IMR-90 (cell line): ENCODE data around the gene IGF1. TPM values are rescaled to one million over a fixed set of nuclear protein-coding genes. Genes with fewer than 3 reads are reported as not detected.

Source experiments
- ATAC-seq: fragments of 200-7000 bp; cut with Tn5 transposase; 2 replicates; pipeline ENCODE4 v1.9.1; 2020; ENCODE audit warnings: low read depth, mild to moderate bottlenecking, moderate library complexity
- BruUV-seq: library from RNA; stranded (reverse); fragments of 400-500 nt; replicated peaks from 2 replicates; lab custom pipeline; 2021; lab: Mats Ljungman, UMichigan
- CTCF ChIA-PET: fragments of 300-600 bp; formaldehyde crosslinking; extraction: SDS; loops from one replicate; lab custom pipeline; 2021; ENCODE audit warnings: antibody characterized with exemption; lab: Yijun Ruan, JAX
- POLR2A ChIA-PET: fragments of 300-600 bp; sonication (Branson Sonifier 250); formaldehyde crosslinking; loops from one replicate; lab custom pipeline; 2022; ENCODE audit warnings: antibody characterized with exemption; ENCODE audit not compliant: unreplicated experiment; lab: Charles Lee
- DNase-seq: peaks from one replicate; pipeline ENCODE4 v3.0.0; 2013
- H2AFZ ChIP-seq: replicated peaks from 2 replicates; pipeline ENCODE3; 2013; ENCODE audit warnings: low read length, mild to moderate bottlenecking; ENCODE audit not compliant: poor library complexity
- H2AK5ac ChIP-seq: 2 replicates; pipeline ENCODE4 v1.6.1; 2013; ENCODE audit warnings: low read depth, low read length, inconsistent platforms
- H2AK9ac ChIP-seq: replicated peaks from 2 replicates; pipeline ENCODE3; 2013; ENCODE audit warnings: mild to moderate bottlenecking, low read depth, low read length, moderate library complexity; ENCODE audit not compliant: poor library complexity
- H2BK120ac ChIP-seq: 2 replicates; pipeline ENCODE4 v1.6.1; 2013; ENCODE audit warnings: low read depth, low read length, inconsistent platforms
- H2BK15ac ChIP-seq: 3 replicates; pipeline ENCODE4 v1.6.1; 2013; ENCODE audit warnings: low read depth, low read length, inconsistent platforms
- H2BK20ac ChIP-seq: 2 replicates; pipeline ENCODE4 v1.6.1; 2013; ENCODE audit warnings: low read depth, mild to moderate bottlenecking, inconsistent platforms, low read length, moderate library complexity
- H2BK5ac ChIP-seq: 2 replicates; pipeline ENCODE4 v1.6.1; 2013; ENCODE audit warnings: mild to moderate bottlenecking, low read depth, low read length, inconsistent platforms; ENCODE audit not compliant: poor library complexity, severe bottlenecking
- H3K14ac ChIP-seq: replicated peaks from 2 replicates; pipeline ENCODE4 v1.6.1; 2013; ENCODE audit warnings: low read depth, low read length, inconsistent platforms
- H3K18ac ChIP-seq: 2 replicates; pipeline ENCODE4 v1.6.1; 2013; ENCODE audit warnings: low read depth, low read length, control low read depth
- H3K23ac ChIP-seq: 2 replicates; pipeline ENCODE4 v1.6.1; 2013; ENCODE audit warnings: low read depth, low read length, inconsistent platforms
- H3K27ac ChIP-seq: 2 replicates; pipeline ENCODE4 v1.5.1; 2013; ENCODE audit warnings: mild to moderate bottlenecking, control low read depth, low read length; ENCODE audit not compliant: insufficient read depth
- H3K27me3 ChIP-seq: 2 replicates; pipeline ENCODE4 v1.6.1; 2013; ENCODE audit warnings: low read length; ENCODE audit not compliant: control insufficient read depth, insufficient read depth
- H3K36me3 ChIP-seq: 2 replicates; pipeline ENCODE4 v1.6.1; 2013; ENCODE audit warnings: low read length, mixed read lengths; ENCODE audit not compliant: control insufficient read depth, insufficient read depth
- H3K4ac ChIP-seq: 2 replicates; pipeline ENCODE4 v1.6.1; 2013; ENCODE audit warnings: low read depth, low read length, inconsistent platforms
- H3K4me1 ChIP-seq: 2 replicates; pipeline ENCODE4 v1.6.1; 2013; ENCODE audit warnings: low read length, mixed read lengths; ENCODE audit not compliant: control insufficient read depth, insufficient read depth
- H3K4me2 ChIP-seq: 2 replicates; pipeline ENCODE4 v1.6.1; 2013; ENCODE audit warnings: low read depth, mild to moderate bottlenecking, control low read depth, low read length, moderate library complexity
- H3K4me3 ChIP-seq: 2 replicates; pipeline ENCODE4 v1.5.1; 2013; ENCODE audit warnings: low read depth, mild to moderate bottlenecking, control low read depth, low read length, moderate library complexity; ENCODE audit not compliant: insufficient read depth
- H3K56ac ChIP-seq: 2 replicates; pipeline ENCODE4 v1.6.1; 2013; ENCODE audit warnings: low read length, inconsistent platforms; ENCODE audit not compliant: insufficient read depth; ENCODE audit errors: extremely low read depth
- H3K79me1 ChIP-seq, 2 experiments: 2 replicates each; pipeline ENCODE4 v1.6.1; 2013; ENCODE audit warnings: low read length in 2 of 2, inconsistent platforms in 1 of 2, low read depth in 1 of 2
- H3K9ac ChIP-seq: 2 replicates; pipeline ENCODE4 v1.6.1; 2013; ENCODE audit warnings: low read depth, low read length, control low read depth
- H3K9me1 ChIP-seq: 2 replicates; pipeline ENCODE4 v1.6.1; 2013; ENCODE audit warnings: low read length, inconsistent platforms; ENCODE audit not compliant: insufficient read depth
- H3K9me3 ChIP-seq: 2 replicates; pipeline ENCODE4 v1.6.1; 2013; ENCODE audit warnings: low read length; ENCODE audit not compliant: control insufficient read depth, insufficient read depth
- H4K20me1 ChIP-seq: 2 replicates; pipeline ENCODE4 v1.6.1; 2013; ENCODE audit warnings: low read length, inconsistent platforms; ENCODE audit not compliant: insufficient read depth
- H4K5ac ChIP-seq: 2 replicates; pipeline ENCODE4 v1.6.1; 2013; ENCODE audit warnings: mild to moderate bottlenecking, low read depth, low read length, control low read depth
- H4K8ac ChIP-seq, 2 experiments: 2 replicates each; pipeline ENCODE4 v1.6.1; 2013; ENCODE audit warnings: low read depth in 2 of 2, low read length in 2 of 2, control low read depth in 1 of 2, inconsistent platforms in 1 of 2
- H4K91ac ChIP-seq: 2 replicates; pipeline ENCODE4 v1.6.1; 2013; ENCODE audit warnings: low read depth, low read length, inconsistent platforms; ENCODE audit not compliant: insufficient read depth
- BHLHE40 ChIP-seq: fragments of 150-350 bp; IDR thresholded peaks from 2 replicates; pipeline ENCODE4 v1.6.1; 2016; ENCODE audit warnings: mild to moderate bottlenecking, low read depth, low read length
- CEBPB ChIP-seq: IDR thresholded peaks from 2 replicates; pipeline ENCODE4 v1.6.1; 2012; ENCODE audit warnings: low read depth, low read length, improper control_type of control experiment
- FOS ChIP-seq: fragments of 150-350 bp; IDR thresholded peaks from 2 replicates; pipeline ENCODE4 v1.6.1; 2016; ENCODE audit warnings: low read depth, low read length
- MXI1 ChIP-seq: IDR thresholded peaks from 2 replicates; pipeline ENCODE4 v1.6.1; 2012; ENCODE audit warnings: low read depth, mild to moderate bottlenecking, low read length, moderate library complexity, borderline replicate concordance
- NFE2L2 ChIP-seq: fragments of 150-350 bp; IDR thresholded peaks from 2 replicates; pipeline ENCODE4 v1.6.1; 2016; ENCODE audit warnings: low read depth, mild to moderate bottlenecking, low read length
- RAD21 ChIP-seq: IDR thresholded peaks from 2 replicates; pipeline ENCODE4 v1.6.1; 2012; ENCODE audit warnings: low read length, improper control_type of control experiment
- RFX5 ChIP-seq: IDR thresholded peaks from 2 replicates; pipeline ENCODE4 v1.8.0; 2012; ENCODE audit warnings: low read depth, mild to moderate bottlenecking, low read length, moderate library complexity
- SMC3 ChIP-seq: fragments of 150-350 bp; IDR thresholded peaks from 2 replicates; pipeline ENCODE4 v1.6.1; 2016; ENCODE audit warnings: low read depth, mild to moderate bottlenecking, antibody characterized with exemption, low read length, moderate library complexity
- WGBS, 2 experiments: methylation state at CpG; one replicate each; pipeline versions ENCODE4 v1.1.5 to v1.1.7; 2013; ENCODE audit warnings: missing lambda C conversion rate in 2 of 2; ENCODE audit not compliant: insufficient read length in 1 of 2; ENCODE audit errors: extremely low coverage in 2 of 2; 5-methylcytosine and 5-hydroxymethylcytosine counted together
- dilution Hi-C: fragments of 300-500 bp; cut with HindIII; formaldehyde crosslinking; loops from one replicate; pipeline ENCODE4 v1.14.3; 2018; ENCODE audit warnings: low sequenced_read_pairs; ENCODE audit not compliant: unreplicated experiment
- in situ Hi-C: fragments of 300-500 bp; cut with MboI; formaldehyde crosslinking; loops from 3 replicates; pipeline ENCODE4 v1.14.3; 2019; ENCODE audit warnings: low sequenced_read_pairs, inconsistent platforms, mixed read lengths
- intact Hi-C: fragments of 100-400 bp; cut with micrococcal nuclease; formaldehyde crosslinking; loops from 2 replicates; pipeline ENCODE4 v1.10.0; 2022
- polyA plus RNA-seq, 3 experiments: library from polyadenylated mRNA; depleted of rRNA; stranded (reverse); fragments of >200 nt; gene quantifications; 2 replicates each; pipeline ENCODE4 v1.2.3, GENCODE V29; 2012; ENCODE audit warnings: low replicate concordance in 1 of 3
- total RNA-seq: library from RNA; depleted of rRNA; stranded (reverse); fragments of >200 nt; gene quantifications from 2 replicates; pipeline ENCODE4 v1.2.3, GENCODE V29; 2012
- TF ChIP-seq, protein P1 (sequence below): conservative IDR thresholded peaks from 2 replicates; pipeline ENCODE4 v1.5.1; 2012; ENCODE audit warnings: mild to moderate bottlenecking, low read depth, low read length, improper control_type of control experiment
- TF ChIP-seq, protein P2 (sequence below): fragments of 150-350 bp; IDR thresholded peaks from 2 replicates; pipeline ENCODE4 v1.6.1; 2016; ENCODE audit warnings: low read depth, mild to moderate bottlenecking, low read length, moderate library complexity, borderline replicate concordance

Gene IGF1
- total and polyA plus RNA-seq, 2 of the 4 experiments (the other 2 are of a cell fraction): under 0.01 to 0.12 TPM

DNA sequence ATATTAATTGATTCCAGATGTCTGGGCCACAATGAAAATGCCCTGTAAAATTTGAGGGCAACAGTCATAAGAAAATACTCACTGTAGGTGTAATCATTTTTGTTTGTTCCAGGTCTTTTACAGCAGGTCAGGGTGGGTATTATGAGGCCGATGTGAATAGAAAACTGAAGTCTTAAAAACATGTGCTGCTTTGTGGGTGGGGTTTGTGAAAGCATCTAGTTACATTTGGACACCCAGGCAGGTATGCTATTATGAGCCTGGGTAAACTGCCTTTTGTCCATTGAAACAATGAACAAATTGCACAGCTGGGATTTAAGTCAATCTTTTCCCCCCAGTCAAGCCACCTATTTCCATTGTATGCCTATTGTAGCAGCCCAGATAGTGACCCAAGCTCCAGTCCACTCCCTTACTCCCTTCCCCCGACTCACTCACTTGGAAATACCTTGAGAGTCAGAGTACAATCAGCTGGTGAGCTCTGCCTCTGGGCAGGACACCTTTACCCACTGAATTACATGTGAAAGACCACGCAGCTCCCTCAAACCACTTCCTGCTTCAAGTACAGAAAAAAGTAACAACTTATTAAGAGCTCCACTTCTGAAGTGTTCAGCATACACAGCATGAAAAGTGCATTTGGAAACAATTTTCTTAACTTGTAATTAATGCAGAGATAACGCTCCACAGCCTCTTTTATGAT, 1.8 kb downstream of the IGF1 start (continued):
- TF ChIP-seq, protein P1, sequence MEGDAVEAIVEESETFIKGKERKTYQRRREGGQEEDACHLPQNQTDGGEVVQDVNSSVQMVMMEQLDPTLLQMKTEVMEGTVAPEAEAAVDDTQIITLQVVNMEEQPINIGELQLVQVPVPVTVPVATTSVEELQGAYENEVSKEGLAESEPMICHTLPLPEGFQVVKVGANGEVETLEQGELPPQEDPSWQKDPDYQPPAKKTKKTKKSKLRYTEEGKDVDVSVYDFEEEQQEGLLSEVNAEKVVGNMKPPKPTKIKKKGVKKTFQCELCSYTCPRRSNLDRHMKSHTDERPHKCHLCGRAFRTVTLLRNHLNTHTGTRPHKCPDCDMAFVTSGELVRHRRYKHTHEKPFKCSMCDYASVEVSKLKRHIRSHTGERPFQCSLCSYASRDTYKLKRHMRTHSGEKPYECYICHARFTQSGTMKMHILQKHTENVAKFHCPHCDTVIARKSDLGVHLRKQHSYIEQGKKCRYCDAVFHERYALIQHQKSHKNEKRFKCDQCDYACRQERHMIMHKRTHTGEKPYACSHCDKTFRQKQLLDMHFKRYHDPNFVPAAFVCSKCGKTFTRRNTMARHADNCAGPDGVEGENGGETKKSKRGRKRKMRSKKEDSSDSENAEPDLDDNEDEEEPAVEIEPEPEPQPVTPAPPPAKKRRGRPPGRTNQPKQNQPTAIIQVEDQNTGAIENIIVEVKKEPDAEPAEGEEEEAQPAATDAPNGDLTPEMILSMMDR: no peak

DNA sequence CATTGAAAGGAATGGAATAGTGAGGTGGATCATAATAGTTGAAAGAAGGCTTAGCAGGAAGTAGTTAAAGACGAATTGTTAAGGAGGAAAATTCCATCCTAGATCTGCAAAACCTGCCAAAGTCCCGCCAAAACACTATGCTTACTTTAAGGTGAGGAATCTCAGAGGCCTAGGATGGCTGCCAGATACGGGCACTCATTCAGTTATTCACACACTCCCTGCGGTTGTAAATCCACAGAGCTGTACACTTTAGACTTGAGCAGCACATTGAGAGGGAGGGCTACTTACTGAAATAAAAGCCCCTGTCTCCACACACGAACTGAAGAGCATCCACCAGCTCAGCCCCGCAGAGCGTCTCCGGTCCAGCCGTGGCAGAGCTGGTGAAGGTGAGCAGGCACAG, 5.0 kb downstream of the IGF1 start:
- in situ Hi-C loops (loop anchor here (25.0 kb wide), 2 partner anchors 163 to 538 kb away; no protein-coding TSS in a partner anchor), intact Hi-C loops (no loop called here), dilution Hi-C loops (no loop called here)
- Histone ChIP-seq H3K4me3 (no peak overlapping the region), H4K8ac (no peak overlapping the region), H2BK5ac (no peak overlapping the region), H3K36me3 (no peaks in the 10 kb centered on the region), H2BK120ac (peak overlapping the region; percentile 8; the same call in 1 of the 2 replicates), H3K4me2 (no peak overlapping the region), H2AFZ (no peak overlapping the region), H3K9me3 (no peaks in the 10 kb centered on the region), H4K20me1 (no peaks in the 10 kb centered on the region), H3K4me1 (peaks cover 8% of the 10 kb centered on the region), H3K79me1 (no peaks in the 10 kb centered on the region), H3K14ac (no peak overlapping the region), H3K27me3 (no peaks in the 10 kb centered on the region), H3K9me1 (no peaks in the 10 kb centered on the region; the same call in 1 of the 2 replicates), H4K5ac (no peak overlapping the region), H2AK5ac (no peak overlapping the region), H4K91ac (no peak overlapping the region), H2AK9ac (no peak overlapping the region), H3K27ac (no peak overlapping the region), H3K23ac (no peak overlapping the region), H3K4ac (no peak overlapping the region), H2BK20ac (no peak overlapping the region), H2BK15ac (no peak overlapping the region), H3K9ac (no peak overlapping the region), H3K56ac (no peak overlapping the region), H3K18ac (peak overlapping the region; percentile 12; the same call in 1 of the 2 replicates)
- no peak for ATAC-seq
- CTCF ChIA-PET: no interaction called here
- POLR2A ChIA-PET: no interaction called here
- BruUV-seq: no TSS peak
- DNase-seq: no peak
- no CpG with 5 or more reads among the region's 9 CpGs for WGBS, 2 experiments
- TF ChIP-seq BHLHE40: no peak
- TF ChIP-seq MXI1: no peak
- no peak for TF ChIP-seq RFX5
- TF ChIP-seq, protein P1: no peak
- no peak for TF ChIP-seq RAD21
- TF ChIP-seq SMC3: no peak
- TF ChIP-seq NFE2L2: no peak
- TF ChIP-seq, protein P2, sequence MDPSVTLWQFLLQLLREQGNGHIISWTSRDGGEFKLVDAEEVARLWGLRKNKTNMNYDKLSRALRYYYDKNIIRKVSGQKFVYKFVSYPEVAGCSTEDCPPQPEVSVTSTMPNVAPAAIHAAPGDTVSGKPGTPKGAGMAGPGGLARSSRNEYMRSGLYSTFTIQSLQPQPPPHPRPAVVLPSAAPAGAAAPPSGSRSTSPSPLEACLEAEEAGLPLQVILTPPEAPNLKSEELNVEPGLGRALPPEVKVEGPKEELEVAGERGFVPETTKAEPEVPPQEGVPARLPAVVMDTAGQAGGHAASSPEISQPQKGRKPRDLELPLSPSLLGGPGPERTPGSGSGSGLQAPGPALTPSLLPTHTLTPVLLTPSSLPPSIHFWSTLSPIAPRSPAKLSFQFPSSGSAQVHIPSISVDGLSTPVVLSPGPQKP: no peak
- no peak for TF ChIP-seq FOS
- TF ChIP-seq CEBPB: no peak
